RWPE2 (cell line): Measurements from ENCODE around the gene ALX4.

Experiments used
- ATAC-seq: fragments of 200-7000 bp; cut with Tn5 transposase; 3 replicates; pipeline ENCODE4 v1.9.1; 2021; ENCODE audit warnings: low read depth
- DNase-seq: peaks from one replicate; pipeline ENCODE4 v3.0.0-alpha.2; 2020; ENCODE audit warnings: low spot score
- H3K27ac ChIP-seq: fragments of 450-650 bp; 2 replicates; pipeline ENCODE4 v1.5.1; 2017; ENCODE audit warnings: mild to moderate bottlenecking; ENCODE audit not compliant: poor library complexity, severe bottlenecking
- H3K27me3 ChIP-seq: fragments of 250-450 bp; sonication (Bioruptor Pico); 2 replicates; pipeline ENCODE4 v1.5.1; 2021; ENCODE audit warnings: mild to moderate bottlenecking, moderate library complexity; ENCODE audit not compliant: insufficient read depth, poor library complexity, severe bottlenecking
- H3K36me3 ChIP-seq: fragments of 250-450 bp; sonication (Bioruptor Pico); 2 replicates; pipeline ENCODE4 v1.5.1; 2020; ENCODE audit warnings: low read depth, mild to moderate bottlenecking, moderate library complexity
- H3K4me1 ChIP-seq: fragments of 250-450 bp; sonication (Bioruptor Pico); 2 replicates; pipeline ENCODE4 v1.5.1; 2021; ENCODE audit warnings: mild to moderate bottlenecking, moderate library complexity; ENCODE audit not compliant: insufficient read depth, poor library complexity, severe bottlenecking
- H3K4me3 ChIP-seq: fragments of 250-450 bp; sonication (Bioruptor Pico); 2 replicates; pipeline ENCODE4 v1.5.1; 2021; ENCODE audit warnings: mild to moderate bottlenecking, moderate library complexity; ENCODE audit not compliant: severe bottlenecking
- H3K9me3 ChIP-seq: fragments of 250-450 bp; sonication (Bioruptor Pico); 2 replicates; pipeline ENCODE4 v1.5.1; 2021; ENCODE audit warnings: mild to moderate bottlenecking, moderate library complexity; ENCODE audit not compliant: severe bottlenecking
- TF ChIP-seq, protein P1 (sequence below): fragments of 450-650 bp; IDR thresholded peaks from one replicate; pipeline ENCODE4 v1.5.1; 2017; ENCODE audit warnings: mild to moderate bottlenecking, moderate library complexity; ENCODE audit not compliant: poor library complexity, severe bottlenecking

The ALX4 gene

DNA sequence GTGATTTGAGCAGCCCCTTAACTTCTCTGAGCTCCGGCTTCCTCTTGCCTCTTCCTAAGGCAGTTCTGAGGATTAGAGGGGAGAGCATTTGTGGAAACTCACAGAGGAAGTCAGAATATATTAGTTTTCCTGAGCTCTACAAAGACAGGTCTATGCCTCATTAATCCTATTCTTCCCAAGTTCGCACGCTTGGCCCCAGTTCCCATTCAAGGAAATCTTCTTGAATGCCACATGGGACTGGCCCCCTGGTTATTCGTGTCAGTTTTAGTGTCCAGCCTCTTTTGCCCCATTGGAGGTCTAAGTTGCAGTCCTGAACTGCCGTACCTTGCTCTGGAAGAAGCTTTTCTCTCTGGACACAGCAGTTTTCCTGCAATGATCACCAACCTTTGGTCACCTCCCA, 37.6 kb upstream of the ALX4 start:
- H3K27ac ChIP-seq, result no peak overlapping the region
- H3K9me3 ChIP-seq, result no peaks in the 10 kb centered on the region
- TF ChIP-seq, protein P1, sequence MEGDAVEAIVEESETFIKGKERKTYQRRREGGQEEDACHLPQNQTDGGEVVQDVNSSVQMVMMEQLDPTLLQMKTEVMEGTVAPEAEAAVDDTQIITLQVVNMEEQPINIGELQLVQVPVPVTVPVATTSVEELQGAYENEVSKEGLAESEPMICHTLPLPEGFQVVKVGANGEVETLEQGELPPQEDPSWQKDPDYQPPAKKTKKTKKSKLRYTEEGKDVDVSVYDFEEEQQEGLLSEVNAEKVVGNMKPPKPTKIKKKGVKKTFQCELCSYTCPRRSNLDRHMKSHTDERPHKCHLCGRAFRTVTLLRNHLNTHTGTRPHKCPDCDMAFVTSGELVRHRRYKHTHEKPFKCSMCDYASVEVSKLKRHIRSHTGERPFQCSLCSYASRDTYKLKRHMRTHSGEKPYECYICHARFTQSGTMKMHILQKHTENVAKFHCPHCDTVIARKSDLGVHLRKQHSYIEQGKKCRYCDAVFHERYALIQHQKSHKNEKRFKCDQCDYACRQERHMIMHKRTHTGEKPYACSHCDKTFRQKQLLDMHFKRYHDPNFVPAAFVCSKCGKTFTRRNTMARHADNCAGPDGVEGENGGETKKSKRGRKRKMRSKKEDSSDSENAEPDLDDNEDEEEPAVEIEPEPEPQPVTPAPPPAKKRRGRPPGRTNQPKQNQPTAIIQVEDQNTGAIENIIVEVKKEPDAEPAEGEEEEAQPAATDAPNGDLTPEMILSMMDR, result no peak
- no peak for ATAC-seq
- H3K27me3 ChIP-seq, result no peaks in the 10 kb centered on the region
- DNase-seq, result no peak
- no peak overlapping the region for H3K4me3 ChIP-seq
- no peaks in the 10 kb centered on the region for H3K4me1 ChIP-seq
- no peaks in the 10 kb centered on the region for H3K36me3 ChIP-seq

DNA sequence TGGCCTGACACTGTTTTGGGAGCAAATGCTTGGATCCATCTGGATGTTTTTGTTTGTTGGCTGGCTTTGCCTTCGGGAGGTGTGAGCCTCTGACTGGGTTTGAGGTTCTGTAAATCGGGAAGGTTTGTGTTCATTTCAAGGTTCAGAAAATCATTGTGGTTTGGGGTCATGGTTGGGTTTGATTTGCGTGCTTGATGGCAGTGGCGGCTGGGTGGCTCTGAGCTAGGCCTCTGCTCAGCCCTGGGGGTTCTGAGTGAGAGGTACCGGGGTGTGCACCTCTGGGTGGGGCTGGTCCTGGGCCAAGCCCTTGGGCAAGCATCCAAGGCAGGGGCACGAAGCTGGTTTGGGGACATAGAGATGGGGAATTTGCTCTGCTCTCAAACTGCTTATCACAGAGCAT, 37.0 kb upstream of the ALX4 start:
- DNase-seq (no peak), ATAC-seq (no peak)
- Histone ChIP-seq H3K27me3 (peaks cover under 1% of the 10 kb centered on the region), H3K9me3 (no peaks in the 10 kb centered on the region), H3K4me1 (no peaks in the 10 kb centered on the region), H3K4me3 (no peak overlapping the region), H3K36me3 (no peaks in the 10 kb centered on the region), H3K27ac (no peak overlapping the region)
- TF ChIP-seq, protein P1, result no peak

DNA sequence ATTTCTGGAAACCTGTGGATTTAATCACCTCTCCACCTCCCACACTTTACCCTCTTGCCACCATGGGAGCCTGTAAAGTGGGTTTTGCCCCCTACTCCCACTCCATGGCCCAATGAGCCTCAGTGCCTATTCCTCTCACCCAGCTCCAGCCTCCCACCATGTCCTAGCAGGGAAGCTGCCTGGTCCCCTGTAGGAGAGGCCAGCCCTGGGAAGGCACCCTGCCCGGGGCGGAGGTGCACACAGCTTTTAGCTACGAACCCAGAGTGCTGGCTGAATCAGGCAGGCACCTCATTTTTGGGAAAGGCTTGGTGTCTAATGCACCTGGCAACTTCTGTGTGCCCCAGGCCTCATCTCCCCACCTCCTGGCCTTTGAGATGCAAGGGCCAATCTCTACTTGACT, 35.8 kb upstream of the ALX4 start:
- H3K9me3 ChIP-seq, result no peaks in the 10 kb centered on the region
- TF ChIP-seq, protein P1, result no peak
- ATAC-seq, result no peak

DNA sequence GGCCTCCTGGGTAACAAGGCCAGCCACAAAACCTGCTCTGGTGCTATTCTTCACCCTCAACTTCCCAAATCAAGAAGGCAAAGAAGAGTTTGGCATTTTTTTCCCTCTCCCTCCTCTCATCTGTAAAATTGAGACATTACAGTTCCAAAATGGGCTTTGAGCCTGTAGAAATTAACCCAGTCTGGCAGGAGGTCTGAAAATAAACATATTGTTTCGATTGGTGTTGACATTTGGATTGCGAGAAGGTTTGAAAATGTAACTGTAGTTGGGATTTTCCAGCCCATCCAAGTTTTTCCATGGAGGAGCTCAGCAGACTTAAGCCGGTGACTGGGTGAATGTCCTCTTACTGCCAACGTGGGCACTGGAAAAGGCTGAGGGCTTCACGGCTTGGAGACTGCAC, 35.0 kb upstream of the ALX4 start:
- H3K4me3 ChIP-seq, result no peak overlapping the region
- TF ChIP-seq, protein P1, result no peak
- H3K27me3 ChIP-seq, result peaks cover 10% of the 10 kb centered on the region
- H3K27ac ChIP-seq, result no peak overlapping the region
- no peaks in the 10 kb centered on the region for H3K36me3 ChIP-seq
- H3K4me1 ChIP-seq, result no peaks in the 10 kb centered on the region
- no peaks in the 10 kb centered on the region for H3K9me3 ChIP-seq
- DNase-seq, result no peak
- no peak for ATAC-seq

More for the DNA sequence above, 35.8 kb upstream of the ALX4 start:
- Histone ChIP-seq H3K27ac (no peak overlapping the region), H3K36me3 (no peaks in the 10 kb centered on the region), H3K4me3 (no peak overlapping the region), H3K27me3 (peaks cover 6% of the 10 kb centered on the region), H3K4me1 (no peaks in the 10 kb centered on the region)
- DNase-seq, result no peak

DNA sequence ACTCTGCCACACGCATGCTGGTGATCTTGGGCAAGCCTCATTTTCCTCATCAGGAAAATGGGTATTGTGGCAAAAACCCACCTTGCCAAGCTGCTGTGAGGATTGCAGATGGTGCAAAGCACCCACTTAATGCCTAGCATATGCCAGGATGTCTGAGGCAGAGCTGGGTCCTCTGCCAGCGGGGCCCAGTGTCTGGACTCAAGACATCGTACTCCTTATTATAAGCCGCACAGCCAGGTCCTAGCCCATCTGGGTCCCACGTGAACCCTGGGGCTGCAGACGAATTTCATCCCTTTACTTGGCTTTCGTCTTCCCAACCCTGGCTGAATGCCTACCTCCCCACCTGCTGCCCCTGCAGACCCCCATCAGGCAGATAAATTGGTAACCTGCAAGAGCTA, 34.5 kb upstream of the ALX4 start:
- H3K4me3 ChIP-seq, result no peak overlapping the region
- H3K27me3 ChIP-seq, result peaks cover 14% of the 10 kb centered on the region
- no peaks in the 10 kb centered on the region for H3K9me3 ChIP-seq
- DNase-seq (no peak), ATAC-seq (no peak)
- H3K27ac ChIP-seq, result no peak overlapping the region
- TF ChIP-seq, protein P1, result no peak
- H3K4me1 ChIP-seq, result no peaks in the 10 kb centered on the region
- no peaks in the 10 kb centered on the region for H3K36me3 ChIP-seq
